Effector memory CD8-positive, alpha-beta T cell (primary cell): ENCODE measurements around the gene CRYZ.
"Not testable (repeated sequence)": the region's sequence is repeated elsewhere in the genome, so short reads cannot be mapped to it uniquely, and the experiment has no call there.

ENCODE experiments used
- ATAC-seq: fragments of 150-1000 bp; cut with Tn5 transposase; replicated peaks from 2 replicates; pipeline ENCODE4 v1.10.0; 2021; ENCODE audit warnings: mild to moderate bottlenecking, moderate library complexity
- DNase-seq, 3 experiments: peaks; one replicate each; pipeline ENCODE4 v3.0.0; 2021
- H3K27ac Mint-ChIP-seq, 2 donors: one replicate each; pipeline ENCODE4 v1.8.0; 2022; ENCODE audit warnings: mild to moderate bottlenecking in 2 of 2, mixed read lengths in 2 of 2, moderate library complexity in 2 of 2
- H3K27me3 Mint-ChIP-seq, 2 donors: one replicate each; pipeline ENCODE4 v1.8.0; 2022; ENCODE audit warnings: mixed read lengths in 2 of 2
- H3K36me3 Mint-ChIP-seq: one replicate; pipeline ENCODE4 v1.8.0; 2022; ENCODE audit warnings: mild to moderate bottlenecking, moderate library complexity, mixed read lengths; ENCODE audit not compliant: insufficient read depth
- H3K4me1 Mint-ChIP-seq, 2 donors: one replicate each; pipeline ENCODE4 v1.8.0; 2022; ENCODE audit warnings: low read depth in 2 of 2, mixed read lengths in 2 of 2
- H3K4me3 Mint-ChIP-seq, 2 donors: one replicate each; pipeline ENCODE4 v1.8.0; 2022; ENCODE audit warnings: mild to moderate bottlenecking in 2 of 2, mixed read lengths in 2 of 2, moderate library complexity in 2 of 2
- H3K9me3 Mint-ChIP-seq, 2 donors: one replicate each; pipeline ENCODE4 v1.8.0; 2022; ENCODE audit warnings: mixed read lengths in 2 of 2

Gene CRYZ

DNA sequence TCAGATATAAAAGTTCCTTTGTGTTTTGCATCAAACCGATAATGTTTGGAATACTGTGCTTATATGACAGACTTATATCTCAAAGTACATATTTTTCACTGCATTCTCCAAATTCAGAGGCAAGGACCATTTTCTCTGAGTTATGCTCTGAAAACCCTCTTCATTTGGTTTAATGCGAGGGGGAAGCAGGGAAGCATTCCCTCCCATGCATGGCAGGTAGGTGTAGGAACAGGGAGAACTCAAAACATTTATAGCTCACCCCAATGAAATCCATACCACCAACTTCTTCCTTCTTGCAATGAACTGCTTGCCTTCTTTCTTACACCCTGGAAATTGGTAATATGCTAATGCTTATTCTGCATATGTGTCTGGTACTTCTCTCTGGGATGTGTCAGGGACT, 48.5 kb downstream of the CRYZ start:
- Mint-ChIP-seq H3K27me3 (peaks cover 0 to 9% of the 10 kb centered on the region in 2 donors), H3K36me3 (no peaks in the 10 kb centered on the region), H3K4me3 (no peak overlapping the region), H3K9me3 (no peaks in the 10 kb centered on the region), H3K4me1 (no peaks in the 10 kb centered on the region), H3K27ac (no peak overlapping the region)
- no peak for DNase-seq
- no peak for ATAC-seq

DNA sequence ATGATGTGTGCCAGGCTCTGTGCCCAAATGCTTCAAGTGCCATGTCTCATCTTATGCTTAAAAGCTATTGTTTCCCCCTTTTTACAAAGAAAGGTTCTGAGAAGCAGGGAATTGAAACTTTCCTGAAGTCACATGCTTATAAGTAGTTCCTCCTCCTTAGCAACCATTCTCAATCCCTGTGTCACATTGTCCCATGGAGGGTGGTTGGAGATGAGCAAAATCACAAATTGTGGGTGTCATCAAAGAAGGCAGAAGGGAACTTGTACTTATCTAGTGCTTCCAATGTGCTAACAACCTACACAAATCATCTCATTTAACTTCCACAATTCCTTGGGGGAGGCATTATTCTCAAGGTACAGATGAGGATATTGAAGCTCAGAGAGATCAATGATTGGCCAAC, 49.2 kb downstream of the CRYZ start:
- Mint-ChIP-seq H3K9me3 (no peaks in the 10 kb centered on the region), H3K4me3 (no peak overlapping the region), H3K4me1 (no peaks in the 10 kb centered on the region), H3K27ac (no peak overlapping the region), H3K36me3 (no peaks in the 10 kb centered on the region), H3K27me3 (peaks cover 0 to 9% of the 10 kb centered on the region in 2 donors)
- ATAC-seq (no peak), DNase-seq (no peak)

DNA sequence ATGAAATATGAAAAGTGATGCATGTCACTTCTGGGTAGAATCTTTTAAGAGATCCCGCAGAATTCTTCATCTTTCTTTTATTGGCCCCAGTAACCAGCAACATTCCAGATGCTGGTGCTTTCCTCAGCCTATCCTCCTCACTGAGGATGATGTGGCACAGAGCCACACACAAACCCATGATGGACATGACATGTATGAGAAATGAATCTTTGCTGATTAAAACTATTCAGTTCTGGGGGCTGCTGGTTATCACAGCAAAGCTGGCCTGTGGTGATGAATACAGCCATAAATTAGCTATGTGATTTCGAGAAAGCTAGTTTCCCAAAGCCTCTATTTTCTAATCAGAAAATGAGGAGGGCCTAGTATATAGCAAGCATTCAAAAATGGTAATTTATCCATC, 51.0 kb downstream of the CRYZ start:
- Mint-ChIP-seq H3K27me3 (peaks cover 0 to 9% of the 10 kb centered on the region in 2 donors), H3K9me3 (no peaks in the 10 kb centered on the region), H3K27ac (no peak overlapping the region), H3K4me3 (no peak overlapping the region), H3K4me1 (no peaks in the 10 kb centered on the region), H3K36me3 (no peaks in the 10 kb centered on the region)
- DNase-seq (no peak), ATAC-seq (no peak)

DNA sequence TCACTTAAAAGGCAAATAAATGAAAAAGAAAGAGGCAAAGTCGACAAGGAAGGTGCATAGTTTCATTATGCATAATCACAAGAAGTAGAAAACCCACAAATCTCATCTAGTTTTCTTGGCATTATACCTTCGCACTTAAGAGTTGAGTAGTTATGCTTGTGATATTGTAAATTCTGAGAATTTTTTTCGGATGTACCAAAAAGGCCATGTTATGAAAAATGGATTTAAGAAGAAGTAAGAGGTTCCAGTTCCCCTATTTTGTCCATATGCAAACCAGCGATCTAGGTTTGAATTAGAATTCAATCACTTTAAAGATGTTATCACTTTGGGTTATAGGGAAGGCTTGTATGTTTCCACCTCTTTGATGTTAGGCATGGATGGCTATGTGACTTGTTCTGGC, 51.4 kb downstream of the CRYZ start:
- H3K27me3 Mint-ChIP-seq: peaks cover 0 to 9% of the 10 kb centered on the region in 2 donors
- no peaks in the 10 kb centered on the region for H3K36me3 Mint-ChIP-seq
- no peak for ATAC-seq
- DNase-seq: no peak
- no peaks in the 10 kb centered on the region for H3K4me1 Mint-ChIP-seq
- H3K27ac Mint-ChIP-seq: no peak overlapping the region
- no peak overlapping the region for H3K4me3 Mint-ChIP-seq
- no peaks in the 10 kb centered on the region for H3K9me3 Mint-ChIP-seq

DNA sequence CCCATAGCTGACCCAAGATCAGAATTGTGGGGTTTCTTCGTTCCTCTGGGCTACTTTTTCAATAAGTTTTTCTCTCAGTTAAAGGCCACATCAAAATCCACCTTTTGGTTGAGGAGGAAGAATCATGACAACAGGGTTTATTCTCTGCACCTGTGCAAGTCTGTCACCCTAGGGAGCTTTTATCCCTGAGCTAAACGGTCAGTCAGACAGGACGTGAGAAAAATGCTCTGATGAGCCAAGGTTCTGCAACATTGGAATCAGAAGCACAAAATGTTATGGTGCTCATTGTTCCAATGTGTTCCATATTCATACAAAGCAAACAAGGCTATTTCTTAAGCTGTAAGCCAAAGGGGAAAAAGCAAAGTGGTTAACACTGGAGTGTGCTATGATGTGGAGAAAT, 51.8 kb downstream of the CRYZ start:
- H3K9me3 Mint-ChIP-seq: no peaks in the 10 kb centered on the region
- ATAC-seq (no peak), DNase-seq (no peak)
- no peaks in the 10 kb centered on the region for H3K4me1 Mint-ChIP-seq
- H3K4me3 Mint-ChIP-seq: no peak overlapping the region
- H3K27ac Mint-ChIP-seq: no peak overlapping the region
- no peaks in the 10 kb centered on the region for H3K36me3 Mint-ChIP-seq
- peaks cover 0 to 9% of the 10 kb centered on the region in 2 donors for H3K27me3 Mint-ChIP-seq

DNA sequence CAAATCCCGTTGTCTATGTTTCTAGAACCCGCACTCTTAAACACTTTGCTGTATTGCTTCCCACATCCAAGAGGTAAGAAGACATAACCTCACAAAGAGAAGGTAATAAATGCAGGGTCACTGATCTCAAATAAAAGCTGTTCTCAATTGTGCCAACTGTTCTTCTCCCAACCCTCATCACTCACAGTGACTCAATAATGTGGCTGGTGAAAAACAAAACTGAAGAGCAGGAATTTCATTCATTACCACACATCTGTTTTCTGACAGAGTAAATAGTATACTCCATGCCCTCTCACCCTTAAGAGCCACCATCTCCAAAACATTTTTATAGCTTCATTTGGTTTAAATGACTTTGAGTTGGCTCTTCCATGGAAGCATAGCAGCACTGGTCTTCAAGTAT, 53.0 kb downstream of the CRYZ start:
- H3K4me1 Mint-ChIP-seq: no peaks in the 10 kb centered on the region
- ATAC-seq (no peak), DNase-seq (no peak)
- no peaks in the 10 kb centered on the region for H3K9me3 Mint-ChIP-seq
- H3K27ac Mint-ChIP-seq: no peak overlapping the region
- H3K4me3 Mint-ChIP-seq: no peak overlapping the region
- H3K36me3 Mint-ChIP-seq: no peaks in the 10 kb centered on the region
- H3K27me3 Mint-ChIP-seq: peaks cover 4 to 11% of the 10 kb centered on the region in 2 donors

DNA sequence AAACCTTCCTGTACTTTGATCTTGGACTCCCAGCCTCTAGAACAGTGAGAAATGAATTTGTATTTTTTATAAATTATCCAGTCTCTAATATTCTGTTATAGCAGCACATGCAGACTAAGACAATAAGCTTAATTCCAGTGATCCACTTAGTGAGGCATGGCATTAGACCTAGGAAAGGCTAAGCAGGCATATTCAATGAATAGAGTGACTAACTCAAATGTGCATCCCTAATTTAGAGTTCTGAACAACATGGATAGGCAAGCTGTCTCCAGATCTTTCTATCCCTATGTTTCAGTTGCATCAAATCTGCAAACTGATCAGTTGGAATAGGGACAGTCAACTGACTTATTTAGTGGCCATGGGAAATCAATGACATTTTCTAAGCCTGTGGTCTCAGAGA, 54.9 kb downstream of the CRYZ start:
- DNase-seq (no peak), ATAC-seq (no peak)
- no peak overlapping the region for H3K4me3 Mint-ChIP-seq
- no peak overlapping the region for H3K27ac Mint-ChIP-seq
- no peaks in the 10 kb centered on the region for H3K9me3 Mint-ChIP-seq
- no peaks in the 10 kb centered on the region for H3K4me1 Mint-ChIP-seq
- peaks cover 18 to 29% of the 10 kb centered on the region in 2 donors for H3K27me3 Mint-ChIP-seq
- H3K36me3 Mint-ChIP-seq: no peaks in the 10 kb centered on the region

DNA sequence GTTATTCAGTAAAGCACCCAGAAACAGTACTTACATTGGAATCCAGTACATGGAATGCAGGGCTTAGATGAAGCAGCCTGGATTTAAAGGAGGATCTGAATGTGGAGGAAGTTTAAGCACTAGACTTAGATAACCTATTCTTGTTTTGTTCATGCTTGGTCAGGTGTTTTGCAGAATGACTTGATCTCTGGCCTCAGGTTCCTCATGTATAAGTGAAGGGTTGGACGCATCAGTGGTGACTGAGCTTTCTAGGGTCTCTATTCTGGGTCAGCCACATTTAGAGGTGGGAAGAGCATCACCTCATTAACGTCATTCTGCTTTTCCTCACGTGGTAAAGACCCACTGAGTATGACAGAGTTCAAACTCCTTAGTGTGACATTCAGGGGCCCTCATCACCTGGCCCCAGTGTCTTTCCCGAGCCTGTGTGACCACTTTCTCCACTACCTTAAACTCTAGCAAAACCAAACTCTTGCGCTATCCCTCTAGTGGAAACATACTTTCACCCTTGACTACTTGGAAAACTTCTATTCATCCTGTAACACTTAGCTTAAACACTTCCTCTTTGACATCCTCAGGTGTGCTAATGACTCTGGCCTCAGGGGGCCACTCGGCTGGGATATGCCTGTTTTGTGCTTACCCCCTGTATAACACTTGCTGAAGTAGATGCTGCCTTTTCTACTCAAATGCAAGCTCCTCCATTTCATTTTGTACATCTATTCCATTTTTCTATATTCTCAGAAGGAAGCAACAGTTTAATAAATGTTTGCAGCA, 58.4 kb downstream of the CRYZ start:
- no peak overlapping the region for H3K4me3 Mint-ChIP-seq
- ATAC-seq: no peak
- no peaks in the 10 kb centered on the region for H3K4me1 Mint-ChIP-seq
- no peak overlapping the region for H3K27ac Mint-ChIP-seq
- no peaks in the 10 kb centered on the region for H3K36me3 Mint-ChIP-seq
- H3K27me3 Mint-ChIP-seq: peaks cover 33 to 35% of the 10 kb centered on the region in 2 donors
- H3K9me3 Mint-ChIP-seq: peaks cover 0 to 4% of the 10 kb centered on the region in 2 donors
- no peak for DNase-seq

DNA sequence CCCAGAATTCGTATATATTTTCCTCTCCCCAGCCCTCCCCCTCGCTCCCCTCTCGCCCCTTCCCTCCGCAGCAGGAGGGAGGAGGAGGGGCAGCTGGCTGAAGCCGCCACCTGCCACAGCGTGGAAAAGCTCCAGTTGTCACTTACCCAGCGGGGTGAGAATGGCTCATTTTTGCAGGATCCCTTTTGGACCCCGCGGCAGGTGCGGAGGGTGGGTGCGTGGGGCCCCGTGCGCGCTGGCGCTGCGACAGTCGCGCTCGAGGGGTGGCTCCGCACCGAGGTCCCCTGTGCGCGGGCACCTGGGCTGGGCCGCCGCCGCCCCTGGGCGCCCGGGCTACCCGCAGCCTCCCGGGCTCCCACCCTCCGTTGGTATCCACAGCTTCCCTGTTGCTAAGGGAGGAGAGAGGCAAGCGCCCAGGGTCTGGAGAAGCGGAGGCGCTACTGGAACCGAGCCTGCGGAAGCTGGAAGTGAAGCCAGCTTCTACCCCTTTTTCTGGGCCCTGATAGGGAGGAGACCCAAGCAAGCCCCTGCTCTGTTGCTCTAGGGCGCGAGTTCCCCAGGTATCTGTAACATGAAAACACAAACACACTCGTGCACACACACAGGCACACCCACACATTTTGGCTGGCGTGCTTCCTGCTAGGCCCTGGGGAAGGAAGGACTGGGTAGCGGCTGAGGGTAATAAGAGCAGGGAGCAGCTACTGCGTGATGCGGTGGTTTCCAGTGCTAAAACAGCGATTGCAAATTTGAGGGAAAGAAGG, 59.3 kb downstream of the CRYZ start, which contains the start of gene ERICH3:
ERICH3 (minus strand) TSS at position 442 of the 761 bp plus-strand sequence; CDS start at position 169, 273 bp downstream.
- no peak for ATAC-seq
- peaks cover 33 to 35% of the 10 kb centered on the region in 2 donors for H3K27me3 Mint-ChIP-seq

DNA sequence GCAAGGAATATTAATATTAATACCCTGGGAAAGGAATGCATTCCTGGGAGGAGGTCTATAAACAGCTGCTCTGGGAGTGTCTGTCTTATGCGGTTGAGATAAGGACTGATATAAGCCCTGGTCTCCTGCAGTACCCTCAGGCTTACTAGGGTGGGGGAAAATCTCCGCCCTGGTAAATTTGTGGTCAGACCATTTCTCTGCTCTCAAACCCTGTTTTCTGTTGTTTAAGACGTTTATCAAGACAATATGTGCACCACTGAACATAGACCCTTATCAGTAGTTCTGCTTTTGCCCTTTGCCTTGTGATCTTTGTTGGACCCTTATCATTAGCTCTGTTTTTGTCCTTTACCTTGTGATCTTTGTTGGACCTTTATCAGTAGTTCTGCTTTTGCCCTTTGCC, 62.0 kb downstream of the CRYZ start:
- not testable (repeated sequence) for DNase-seq, H3K27ac Mint-ChIP-seq, H3K4me1 Mint-ChIP-seq, H3K36me3 Mint-ChIP-seq, ATAC-seq, H3K9me3 Mint-ChIP-seq, H3K4me3 Mint-ChIP-seq
- peaks cover 44% of the 10 kb centered on the region in 2 donors for H3K27me3 Mint-ChIP-seq

More for the DNA sequence above, 59.3 kb downstream of the CRYZ start, which contains the start of gene ERICH3:
- Mint-ChIP-seq H3K27ac (no peak within 1 kb of the TSS), H3K4me1 (no peaks in the 10 kb centered on the region), H3K36me3 (no peaks in the 10 kb centered on the region), H3K4me3 (no peak within 1 kb of the TSS), H3K9me3 (peaks cover 0 to 4% of the 10 kb centered on the region in 2 donors)
- no peak for DNase-seq
